Lung (tissue), 12 donors: Measurements from ENCODE around the gene PDE4C. TPM values are rescaled to one million over a fixed set of nuclear protein-coding genes. Genes with fewer than 3 reads are reported as not detected.

Experiments used
- ATAC-seq: fragments of 200-7000 bp; cut with Tn5 transposase; one replicate; pipeline ENCODE4 v1.9.1; 2020; ENCODE audit warnings: moderate number of reproducible peaks; ENCODE audit not compliant: insufficient read depth, low FRiP score
- DNase-seq, 3 donors: peaks; one replicate each; pipeline ENCODE4 v3.0.0-alpha.2; 2013 to 2017
- H3K27ac ChIP-seq, 2 donors: one replicate each; pipeline ENCODE4 v1.5.1; 2013; ENCODE audit warnings: mild to moderate bottlenecking in 2 of 2, moderate library complexity in 2 of 2, control low read depth in 1 of 2, inconsistent platforms in 1 of 2, low read depth in 1 of 2, low read length in 1 of 2
- H3K27me3 ChIP-seq, 3 donors: one replicate each; pipeline ENCODE4 v1.5.1; 2013; ENCODE audit warnings: low read length in 2 of 3; ENCODE audit not compliant: control insufficient read depth in 3 of 3, insufficient read depth in 3 of 3
- H3K36me3 ChIP-seq, 4 donors: one replicate each; pipeline ENCODE4 v1.5.1; 2013; ENCODE audit warnings: low read length in 4 of 4, mild to moderate bottlenecking in 1 of 4, moderate library complexity in 1 of 4; ENCODE audit not compliant: control insufficient read depth in 4 of 4, insufficient read depth in 4 of 4
- H3K4me1 ChIP-seq, 5 donors: one replicate each; pipeline ENCODE4 v1.5.1; 2013; ENCODE audit warnings: low read length in 5 of 5, mild to moderate bottlenecking in 2 of 5, moderate library complexity in 1 of 5; ENCODE audit not compliant: control insufficient read depth in 5 of 5, insufficient read depth in 5 of 5
- H3K4me3 ChIP-seq: one replicate; pipeline ENCODE4 v1.5.1; 2013; ENCODE audit warnings: mild to moderate bottlenecking, control low read depth, moderate library complexity
- H3K9ac ChIP-seq, 2 donors: one replicate each; pipeline ENCODE4 v1.5.1; 2013; ENCODE audit warnings: low read length in 2 of 2, control low read depth in 1 of 2; ENCODE audit not compliant: insufficient read depth in 1 of 2
- H3K9me3 ChIP-seq, 4 donors: one replicate each; pipeline ENCODE4 v1.5.1; 2013; ENCODE audit warnings: low read length in 3 of 4, mild to moderate bottlenecking in 1 of 4, moderate library complexity in 1 of 4; ENCODE audit not compliant: control insufficient read depth in 4 of 4, insufficient read depth in 3 of 4
- CTCF ChIP-seq: IDR thresholded peaks from 2 replicates; pipeline ENCODE4 v1.5.1; 2012; ENCODE audit warnings: mild to moderate bottlenecking; ENCODE audit errors: control extremely low read depth, extremely low read depth
- WGBS, 2 donors: extraction: QIAGEN DNeasy Blood & Tissue Kit; methylation state at CpG; one replicate each; pipeline ENCODE4 v1.1.7; 2013; 5-methylcytosine and 5-hydroxymethylcytosine counted together
- polyA plus RNA-seq, 2 donors: library from polyadenylated mRNA; stranded (reverse); fragments of 200-250 nt; gene quantifications; one replicate each; pipeline ENCODE4 v1.2.1, GENCODE V29; 2013
- total RNA-seq, 2 donors: library from RNA; depleted of rRNA in 1 of 2; stranded (reverse); fragments of >200 nt in 1 of 2; gene quantifications; one replicate each; pipeline ENCODE4 v1.2.1, GENCODE V29; 2014 to 2021
- donor health status: control.
- donor health status: control.
- donor health status: Bipolar disorder and iron deficiency.
- donor health status: healthy.
- donor health status: DM: yes; HTN: yes; CAD: no.

The PDE4C gene
- total and polyA plus RNA-seq, 4 donors: 0.32 to 32.4 (median 4.2) TPM

GRCh38 chr19:18194554-18195238, 31.5 kb downstream of the PDE4C start:
- H3K27me3 ChIP-seq: no peaks in the 10 kb centered on the region
- DNase-seq: peak in 2 of 3 donors; percentile 52 to 59
- H3K36me3 ChIP-seq: peaks cover 0 to 23% (median 7%) of the 10 kb centered on the region in 4 donors
- 19 to 22% methylated on average over 27 of the region's 27 CpGs for WGBS, 2 donors
- H3K9ac ChIP-seq: peak overlapping the region in 1 of 2 donors; percentile 23
- no peak overlapping the region for H3K4me3 ChIP-seq
- no peaks in the 10 kb centered on the region for H3K9me3 ChIP-seq
- no peak for ATAC-seq
- peak overlapping the region in 1 of 2 donors; percentile 32 for H3K27ac ChIP-seq
- TF ChIP-seq CTCF: no peak
- peaks cover 0 to 20% (median 9%) of the 10 kb centered on the region in 5 donors for H3K4me1 ChIP-seq

- no peak overlapping the region for H3K4me3 ChIP-seq
- H3K27me3 ChIP-seq: no peaks in the 10 kb centered on the region
- 47 to 56% methylated on average over 12 of the region's 12 CpGs for WGBS, 2 donors
- no peaks in the 10 kb centered on the region for H3K9me3 ChIP-seq
- DNase-seq (no peak), ATAC-seq (no peak)
- peaks cover 0 to 20% (median 9%) of the 10 kb centered on the region in 5 donors for H3K4me1 ChIP-seq
- no peak overlapping the region for H3K27ac ChIP-seq
- no peak for TF ChIP-seq CTCF
- H3K36me3 ChIP-seq: peaks cover 0 to 23% (median 7%) of the 10 kb centered on the region in 4 donors
- H3K9ac ChIP-seq: peak overlapping the region in 1 of 2 donors; percentile 23
Observed at GRCh38 chr19:18194181-18194530, 32.1 kb downstream of the PDE4C start.

- DNase-seq (peak in 1 of 3 donors; percentile 34), ATAC-seq (no peak)
- H3K27ac ChIP-seq: peak overlapping the region; percentile 84 to 87
Observed at GRCh38 chr19:18193388-18194180, 32.7 kb downstream of the PDE4C start.

More at GRCh38 chr19:18193388-18194180, 32.7 kb downstream of the PDE4C start:
- H3K4me1 ChIP-seq: peaks cover 0 to 20% (median 9%) of the 10 kb centered on the region in 5 donors
- H3K27me3 ChIP-seq: no peaks in the 10 kb centered on the region
- H3K36me3 ChIP-seq: peaks cover 0 to 23% (median 7%) of the 10 kb centered on the region in 4 donors
- H3K4me3 ChIP-seq: peak overlapping the region; percentile 77
- H3K9me3 ChIP-seq: no peaks in the 10 kb centered on the region
- H3K9ac ChIP-seq: peak overlapping the region in 1 of 2 donors; percentile 43
- 3% methylated on average over 46 of the region's 46 CpGs for WGBS, 2 donors
- no peak for TF ChIP-seq CTCF
